K562 (cell line): Measurements from ENCODE around the gene RFLNA.

ENCODE experiments used
- ATF7 ChIP-seq: fragments of 450-650 bp; IDR thresholded peaks from 2 replicates; pipeline ENCODE4 v1.7.1; 2014; ENCODE audit warnings: mild to moderate bottlenecking, moderate library complexity
- CC2D1A ChIP-seq: fragments of 450-650 bp; IDR thresholded peaks from 2 replicates; pipeline ENCODE4 v1.6.1; 2017; ENCODE audit warnings: mild to moderate bottlenecking
- CTCF ChIP-seq, 3 experiments: IDR thresholded peaks in 2 of 3; conservative IDR thresholded peaks in 1 of 3; 2 replicates each; pipeline ENCODE4 v1.5.1; 2011 to 2012; ENCODE audit warnings: low read length in 3 of 3, mild to moderate bottlenecking in 3 of 3, control low read depth in 2 of 3, improper control_type of control experiment in 1 of 3, inconsistent platforms in 1 of 3, low read depth in 1 of 3, mixed read lengths in 1 of 3, moderate library complexity in 1 of 3; ENCODE audit not compliant: insufficient read depth in 2 of 3
- EP300 ChIP-seq: IDR thresholded peaks from 2 replicates; pipeline ENCODE4 v1.6.1; 2012; ENCODE audit warnings: low read length, improper control_type of control experiment
- GTF2B ChIP-seq: IDR thresholded peaks from 2 replicates; pipeline ENCODE4 v1.6.1; 2011; ENCODE audit not compliant: insufficient read length; ENCODE audit errors: extremely low read depth
- NR2F6 ChIP-seq: fragments of 450-650 bp; formaldehyde crosslinking; IDR thresholded peaks from 2 replicates; pipeline ENCODE4 v1.4.0; 2020; ENCODE audit warnings: mild to moderate bottlenecking
- POLR2A ChIP-seq: fragments of 450-650 bp; conservative IDR thresholded peaks from 2 replicates; pipeline ENCODE4 v1.6.1; 2016
- POLR2AphosphoS5 ChIP-seq: IDR thresholded peaks from 2 replicates; pipeline ENCODE4 v1.6.1; 2011; ENCODE audit warnings: mild to moderate bottlenecking, low read depth, low read length, moderate library complexity; ENCODE audit not compliant: control insufficient read depth, insufficient read depth
- REST ChIP-seq, 2 experiments: fragments of 450-650 bp; formaldehyde crosslinking in 1 of 2; IDR thresholded peaks; 2 replicates each; pipeline versions ENCODE4 v1.4.0 to v1.6.1; 2014 to 2020; ENCODE audit warnings: mild to moderate bottlenecking in 2 of 2, borderline replicate concordance in 1 of 2, low read depth in 1 of 2
- ZKSCAN8 ChIP-seq: fragments of 200-800 bp; sonication (Bioruptor generic); IDR thresholded peaks from 2 replicates; pipeline ENCODE4 v1.6.1; 2016; ENCODE audit warnings: missing genetic modification characterization, missing compliant biosample characterization
- ZNF436 ChIP-seq: fragments of 250-450, 450-650 bp; sonication (Bioruptor Pico); formaldehyde crosslinking; IDR thresholded peaks from 2 replicates; pipeline ENCODE4 v1.7.0; 2020; ENCODE audit warnings: mild to moderate bottlenecking

DNA sequence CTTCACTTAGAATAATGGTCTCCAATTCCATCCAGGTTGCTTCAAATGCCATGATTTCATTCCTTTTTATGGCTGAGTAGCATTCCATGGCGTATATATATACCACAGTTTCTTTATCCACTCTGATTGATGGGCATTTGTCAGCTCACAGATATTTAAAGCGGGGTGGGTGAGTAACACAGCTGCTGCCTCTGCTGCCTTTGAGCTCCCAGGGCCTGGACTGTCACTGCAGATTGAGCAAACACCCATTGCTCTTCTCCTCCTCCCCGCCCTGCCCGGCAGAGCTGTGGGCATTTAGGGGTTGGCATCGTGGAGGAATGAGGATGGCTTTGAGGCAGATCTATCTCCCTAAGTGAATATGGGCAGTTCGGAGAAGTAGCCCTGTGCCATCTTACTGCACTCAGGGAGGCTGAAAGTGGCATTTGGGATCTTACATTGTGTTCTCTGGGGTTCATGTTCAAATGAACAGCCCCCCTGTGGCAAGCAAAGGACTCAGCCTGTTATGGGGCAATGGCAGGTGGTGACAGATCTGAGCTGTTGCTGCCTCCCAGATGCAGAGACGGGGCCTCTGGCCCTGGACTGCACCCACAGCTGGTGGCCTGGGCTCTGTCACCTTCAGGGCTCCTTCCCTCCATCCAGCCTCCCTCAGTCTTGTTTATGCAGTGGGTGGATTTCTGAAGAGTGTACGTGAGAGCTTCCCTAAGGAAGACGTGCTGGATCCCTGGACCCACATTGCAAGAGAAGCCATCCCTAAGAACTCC is 4.9 kb downstream of the RFLNA start:
- no peak for TF ChIP-seq POLR2A
- no peak for TF ChIP-seq GTF2B
- no peak for TF ChIP-seq ZNF436 (CRISPR knock-in tag)
- no peak for TF ChIP-seq NR2F6 (CRISPR knock-in tag)
- no peak for TF ChIP-seq POLR2AphosphoS5
- TF ChIP-seq ATF7, result no peak
- TF ChIP-seq CC2D1A, result no peak
- TF ChIP-seq ZKSCAN8, result no peak
- TF ChIP-seq REST (IDR thresholded peaks at IDR 0.05; ENCODE audit: borderline replicate concordance), result no peak
- no peak for TF ChIP-seq REST (CRISPR knock-in tag; IDR thresholded peaks at IDR 0.05; ENCODE audit: low read depth)
- TF ChIP-seq CTCF (IDR thresholded peaks at IDR 0.05 in 2 of 3, conservative IDR thresholded peaks at IDR 0.05 in 1 of 3; ENCODE audit: insufficient read depth in 2 of 3, low read depth in 1 of 3, low read length in 3 of 3), result no peak
- no peak for TF ChIP-seq EP300
